HEK293 (cell line): ENCODE data around the gene PHYHD1.

Experiments
- GLI2 ChIP-seq: fragments of 450-650 bp; formaldehyde crosslinking; IDR thresholded peaks from 2 replicates; pipeline ENCODE4; 2017; ENCODE audit warnings: missing biosample characterization, missing genetic modification characterization, low read depth, borderline replicate concordance
- HOXA7 ChIP-seq: sonication (generic); formaldehyde crosslinking; IDR thresholded peaks from 2 replicates; pipeline ENCODE4 v1.8.1; 2022; ENCODE audit warnings: missing genetic modification reagents, borderline replicate concordance
- KLF9 ChIP-seq: fragments of 450-650 bp; formaldehyde crosslinking; IDR thresholded peaks from 2 replicates; pipeline ENCODE4 v1.5.1; 2016; ENCODE audit warnings: missing biosample characterization, missing genetic modification characterization, low read depth
- PRDM1 ChIP-seq: fragments of 450-650 bp; formaldehyde crosslinking; IDR thresholded peaks from 2 replicates; pipeline ENCODE4; 2016; ENCODE audit warnings: missing biosample characterization, missing genetic modification characterization
- REPIN1 ChIP-seq: fragments of 450-650 bp; formaldehyde crosslinking; IDR thresholded peaks from 2 replicates; pipeline ENCODE4 v1.5.1; 2017; ENCODE audit warnings: missing biosample characterization, missing genetic modification characterization, low read depth
- ZBTB8A ChIP-seq: fragments of 450-650 bp; formaldehyde crosslinking; IDR thresholded peaks from 2 replicates; pipeline ENCODE4 v1.5.1; 2016; ENCODE audit warnings: missing biosample characterization, missing genetic modification characterization
- ZFP37 ChIP-seq: fragments of 450-650 bp; formaldehyde crosslinking; IDR thresholded peaks from 2 replicates; pipeline ENCODE4 v1.5.1; 2016; ENCODE audit warnings: missing biosample characterization, missing genetic modification characterization
- ZNF10 ChIP-seq: fragments of 450-650 bp; formaldehyde crosslinking; IDR thresholded peaks from 2 replicates; pipeline ENCODE4 v1.5.1; 2017; ENCODE audit warnings: missing biosample characterization, missing genetic modification characterization
- ZNF174 ChIP-seq: fragments of 450-650 bp; formaldehyde crosslinking; IDR thresholded peaks from 2 replicates; pipeline ENCODE4 v1.5.0; 2017; ENCODE audit warnings: missing biosample characterization, mild to moderate bottlenecking, missing genetic modification characterization
- ZNF184 ChIP-seq: fragments of 450-650 bp; IDR thresholded peaks from 2 replicates; pipeline ENCODE4 v1.5.1; 2018; ENCODE audit warnings: missing biosample characterization, mild to moderate bottlenecking, missing genetic modification characterization
- ZNF2 ChIP-seq: fragments of 450-650 bp; formaldehyde crosslinking; IDR thresholded peaks from 2 replicates; pipeline ENCODE4 v1.5.1; 2016; ENCODE audit warnings: missing biosample characterization, missing genetic modification characterization
- ZNF211 ChIP-seq: fragments of 450-650 bp; formaldehyde crosslinking; IDR thresholded peaks from 2 replicates; pipeline ENCODE4 v1.5.1; 2016; ENCODE audit warnings: low read depth, missing biosample characterization, missing genetic modification characterization
- ZNF221 ChIP-seq: fragments of 450-650 bp; formaldehyde crosslinking; IDR thresholded peaks from 2 replicates; pipeline ENCODE4 v1.5.1; 2017; ENCODE audit warnings: missing biosample characterization, missing genetic modification characterization, borderline replicate concordance
- ZNF473 ChIP-seq: fragments of 450-650 bp; formaldehyde crosslinking; IDR thresholded peaks from 2 replicates; pipeline ENCODE4 v1.5.1; 2017; ENCODE audit warnings: missing biosample characterization, missing genetic modification characterization
- ZNF521 ChIP-seq: fragments of 450-650 bp; formaldehyde crosslinking; IDR thresholded peaks from 2 replicates; pipeline ENCODE4 v1.5.1; 2017; ENCODE audit warnings: missing biosample characterization, mild to moderate bottlenecking, missing genetic modification characterization
- ZNF561 ChIP-seq: fragments of 450-650 bp; IDR thresholded peaks from 2 replicates; pipeline ENCODE4 v1.5.1; 2018; ENCODE audit warnings: missing biosample characterization, missing genetic modification characterization, borderline replicate concordance
- ZNF621 ChIP-seq: fragments of 450-650 bp; formaldehyde crosslinking; IDR thresholded peaks from 2 replicates; pipeline ENCODE4 v1.5.1; 2017; ENCODE audit warnings: missing biosample characterization, missing genetic modification characterization
- ZNF626 ChIP-seq: fragments of 450-650 bp; sonication (Bioruptor Pico); formaldehyde crosslinking; IDR thresholded peaks from 2 replicates; pipeline ENCODE4 v1.5.1; 2018; ENCODE audit warnings: missing biosample characterization, missing genetic modification characterization, inconsistent platforms
- ZNF654 ChIP-seq: fragments of 450-650 bp; formaldehyde crosslinking; IDR thresholded peaks from 2 replicates; pipeline ENCODE4 v1.5.1; 2016; ENCODE audit warnings: low read depth, missing biosample characterization, missing genetic modification characterization
- ZNF670 ChIP-seq: fragments of 450-650 bp; formaldehyde crosslinking; IDR thresholded peaks from 2 replicates; pipeline ENCODE4 v1.5.1; 2016; ENCODE audit warnings: missing biosample characterization, missing genetic modification characterization, low read depth
- ZNF701 ChIP-seq: fragments of 450-650 bp; formaldehyde crosslinking; IDR thresholded peaks from 2 replicates; pipeline ENCODE4 v1.5.1; 2016; ENCODE audit warnings: missing biosample characterization, missing genetic modification characterization
- ZNF76 ChIP-seq: fragments of 450-650 bp; formaldehyde crosslinking; IDR thresholded peaks from 2 replicates; pipeline ENCODE4; 2016; ENCODE audit warnings: low read depth, missing biosample characterization, missing genetic modification characterization, borderline replicate concordance
- ZNF768 ChIP-seq: fragments of 450-650 bp; formaldehyde crosslinking; IDR thresholded peaks from 2 replicates; pipeline ENCODE4 v1.5.1; 2018; ENCODE audit warnings: missing biosample characterization, mild to moderate bottlenecking, missing genetic modification characterization
- TF ChIP-seq, protein P1 (sequence below): fragments of 450-650 bp; formaldehyde crosslinking; IDR thresholded peaks from 2 replicates; pipeline ENCODE4 v1.5.1; 2016; ENCODE audit warnings: missing biosample characterization, missing genetic modification characterization
- TF ChIP-seq, protein P2 (sequence below): fragments of 450-650 bp; formaldehyde crosslinking; IDR thresholded peaks from 2 replicates; pipeline ENCODE4 v1.5.1; 2016; ENCODE audit warnings: missing biosample characterization, missing genetic modification characterization, borderline replicate concordance
- TF ChIP-seq, protein P3 (sequence below): fragments of 450-650 bp; formaldehyde crosslinking; IDR thresholded peaks from 2 replicates; pipeline ENCODE4 v1.5.1; 2016; ENCODE audit warnings: missing biosample characterization, missing genetic modification characterization
- TF ChIP-seq, protein P4 (sequence below): fragments of 450-650 bp; formaldehyde crosslinking; optimal IDR thresholded peaks from 2 replicates; pipeline ENCODE3; 2016; ENCODE audit warnings: missing biosample characterization, mild to moderate bottlenecking, missing genetic modification characterization
- TF ChIP-seq, protein P5 (sequence below): fragments of 450-650 bp; formaldehyde crosslinking; IDR thresholded peaks from 2 replicates; pipeline ENCODE4 v1.5.1; 2016; ENCODE audit warnings: missing biosample characterization, missing genetic modification characterization, low read depth

PHYHD1 gene

DNA sequence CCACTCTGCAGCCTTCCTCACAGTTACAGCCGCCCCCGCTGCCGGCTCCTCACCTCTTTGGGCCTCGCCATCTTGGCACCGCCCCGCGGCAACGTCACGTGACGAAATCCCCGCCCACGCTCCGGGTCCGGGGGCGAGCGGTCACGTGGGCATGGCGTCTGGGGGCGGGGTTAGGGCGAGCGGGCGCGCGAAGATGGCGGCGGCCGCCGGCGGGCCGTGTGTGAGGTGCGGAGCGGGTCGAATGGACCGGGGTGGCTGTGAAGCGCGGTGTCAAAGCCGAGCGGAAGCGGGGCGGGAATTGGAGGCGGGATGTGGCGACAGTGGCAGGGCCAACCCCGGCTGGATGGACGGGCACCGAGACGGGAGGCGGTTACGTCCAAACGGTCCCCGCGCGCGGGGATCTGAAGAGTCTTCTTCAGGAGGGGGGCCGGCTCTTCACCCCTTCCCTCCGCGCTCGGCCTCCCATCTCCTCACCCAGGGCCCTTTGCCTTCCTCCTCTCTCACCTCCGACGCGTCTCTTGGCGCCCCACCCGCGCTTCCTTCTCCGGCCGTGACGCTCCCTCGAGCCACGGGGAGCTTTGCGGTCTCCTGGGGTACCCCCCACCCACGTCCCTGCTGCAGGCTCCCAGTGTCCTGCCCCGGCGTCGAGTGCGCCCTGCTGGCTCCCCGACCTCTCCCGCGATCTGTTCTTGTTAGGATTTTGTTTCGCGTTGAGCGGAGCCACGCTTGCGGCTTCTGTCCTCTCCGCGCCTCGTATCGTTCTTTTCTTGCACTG, 26.9 kb downstream of the PHYHD1 start, which contains the start of the genes DOLK and NUP188 (continued):
- TF ChIP-seq, protein P1, sequence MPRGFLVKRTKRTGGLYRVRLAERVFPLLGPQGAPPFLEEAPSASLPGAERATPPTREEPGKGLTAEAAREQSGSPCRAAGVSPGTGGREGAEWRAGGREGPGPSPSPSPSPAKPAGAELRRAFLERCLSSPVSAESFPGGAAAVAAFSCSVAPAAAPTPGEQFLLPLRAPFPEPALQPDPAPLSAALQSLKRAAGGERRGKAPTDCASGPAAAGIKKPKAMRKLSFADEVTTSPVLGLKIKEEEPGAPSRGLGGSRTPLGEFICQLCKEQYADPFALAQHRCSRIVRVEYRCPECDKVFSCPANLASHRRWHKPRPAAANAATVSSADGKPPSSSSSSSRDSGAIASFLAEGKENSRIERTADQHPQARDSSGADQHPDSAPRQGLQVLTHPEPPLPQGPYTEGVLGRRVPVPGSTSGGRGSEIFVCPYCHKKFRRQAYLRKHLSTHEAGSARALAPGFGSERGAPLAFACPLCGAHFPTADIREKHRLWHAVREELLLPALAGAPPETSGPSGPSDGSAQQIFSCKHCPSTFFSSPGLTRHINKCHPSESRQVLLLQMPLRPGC (tag by site-specific recombination), result peak; percentile 71; the same call in 1 of the 2 replicates
- TF ChIP-seq ZNF184, result no peak
- no peak for TF ChIP-seq ZNF174 (tag by site-specific recombination)
- no peak for TF ChIP-seq ZNF654 (tag by site-specific recombination)
- no peak for TF ChIP-seq ZNF10 (tag by site-specific recombination)
- TF ChIP-seq ZNF626, result no peak
- TF ChIP-seq ZNF768 (tag by site-specific recombination), result no peak
- TF ChIP-seq, protein P2, sequence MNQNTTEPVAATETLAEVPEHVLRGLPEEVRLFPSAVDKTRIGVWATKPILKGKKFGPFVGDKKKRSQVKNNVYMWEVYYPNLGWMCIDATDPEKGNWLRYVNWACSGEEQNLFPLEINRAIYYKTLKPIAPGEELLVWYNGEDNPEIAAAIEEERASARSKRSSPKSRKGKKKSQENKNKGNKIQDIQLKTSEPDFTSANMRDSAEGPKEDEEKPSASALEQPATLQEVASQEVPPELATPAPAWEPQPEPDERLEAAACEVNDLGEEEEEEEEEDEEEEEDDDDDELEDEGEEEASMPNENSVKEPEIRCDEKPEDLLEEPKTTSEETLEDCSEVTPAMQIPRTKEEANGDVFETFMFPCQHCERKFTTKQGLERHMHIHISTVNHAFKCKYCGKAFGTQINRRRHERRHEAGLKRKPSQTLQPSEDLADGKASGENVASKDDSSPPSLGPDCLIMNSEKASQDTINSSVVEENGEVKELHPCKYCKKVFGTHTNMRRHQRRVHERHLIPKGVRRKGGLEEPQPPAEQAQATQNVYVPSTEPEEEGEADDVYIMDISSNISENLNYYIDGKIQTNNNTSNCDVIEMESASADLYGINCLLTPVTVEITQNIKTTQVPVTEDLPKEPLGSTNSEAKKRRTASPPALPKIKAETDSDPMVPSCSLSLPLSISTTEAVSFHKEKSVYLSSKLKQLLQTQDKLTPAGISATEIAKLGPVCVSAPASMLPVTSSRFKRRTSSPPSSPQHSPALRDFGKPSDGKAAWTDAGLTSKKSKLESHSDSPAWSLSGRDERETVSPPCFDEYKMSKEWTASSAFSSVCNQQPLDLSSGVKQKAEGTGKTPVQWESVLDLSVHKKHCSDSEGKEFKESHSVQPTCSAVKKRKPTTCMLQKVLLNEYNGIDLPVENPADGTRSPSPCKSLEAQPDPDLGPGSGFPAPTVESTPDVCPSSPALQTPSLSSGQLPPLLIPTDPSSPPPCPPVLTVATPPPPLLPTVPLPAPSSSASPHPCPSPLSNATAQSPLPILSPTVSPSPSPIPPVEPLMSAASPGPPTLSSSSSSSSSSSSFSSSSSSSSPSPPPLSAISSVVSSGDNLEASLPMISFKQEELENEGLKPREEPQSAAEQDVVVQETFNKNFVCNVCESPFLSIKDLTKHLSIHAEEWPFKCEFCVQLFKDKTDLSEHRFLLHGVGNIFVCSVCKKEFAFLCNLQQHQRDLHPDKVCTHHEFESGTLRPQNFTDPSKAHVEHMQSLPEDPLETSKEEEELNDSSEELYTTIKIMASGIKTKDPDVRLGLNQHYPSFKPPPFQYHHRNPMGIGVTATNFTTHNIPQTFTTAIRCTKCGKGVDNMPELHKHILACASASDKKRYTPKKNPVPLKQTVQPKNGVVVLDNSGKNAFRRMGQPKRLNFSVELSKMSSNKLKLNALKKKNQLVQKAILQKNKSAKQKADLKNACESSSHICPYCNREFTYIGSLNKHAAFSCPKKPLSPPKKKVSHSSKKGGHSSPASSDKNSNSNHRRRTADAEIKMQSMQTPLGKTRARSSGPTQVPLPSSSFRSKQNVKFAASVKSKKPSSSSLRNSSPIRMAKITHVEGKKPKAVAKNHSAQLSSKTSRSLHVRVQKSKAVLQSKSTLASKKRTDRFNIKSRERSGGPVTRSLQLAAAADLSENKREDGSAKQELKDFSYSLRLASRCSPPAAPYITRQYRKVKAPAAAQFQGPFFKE (tag by site-specific recombination), result no peak
- no peak for TF ChIP-seq ZNF473
- TF ChIP-seq HOXA7 (CRISPR knock-in tag), result no peak
- no peak for TF ChIP-seq GLI2 (tag by site-specific recombination)
- no peak for TF ChIP-seq REPIN1 (tag by site-specific recombination)
- no peak for TF ChIP-seq ZNF670
- TF ChIP-seq ZNF561 (tag by site-specific recombination), result no peak
- TF ChIP-seq ZNF211, result no peak
- peak; percentile 70; the same call in 1 of the 2 replicates for TF ChIP-seq ZFP37
- TF ChIP-seq ZNF221, result no peak
- TF ChIP-seq ZBTB8A, result peak; percentile 59; the same call in 1 of the 2 replicates
- TF ChIP-seq, protein P3, sequence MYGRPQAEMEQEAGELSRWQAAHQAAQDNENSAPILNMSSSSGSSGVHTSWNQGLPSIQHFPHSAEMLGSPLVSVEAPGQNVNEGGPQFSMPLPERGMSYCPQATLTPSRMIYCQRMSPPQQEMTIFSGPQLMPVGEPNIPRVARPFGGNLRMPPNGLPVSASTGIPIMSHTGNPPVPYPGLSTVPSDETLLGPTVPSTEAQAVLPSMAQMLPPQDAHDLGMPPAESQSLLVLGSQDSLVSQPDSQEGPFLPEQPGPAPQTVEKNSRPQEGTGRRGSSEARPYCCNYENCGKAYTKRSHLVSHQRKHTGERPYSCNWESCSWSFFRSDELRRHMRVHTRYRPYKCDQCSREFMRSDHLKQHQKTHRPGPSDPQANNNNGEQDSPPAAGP (tag by site-specific recombination), result no peak; the same call in none of the 2 replicates
- TF ChIP-seq ZNF521 (tag by site-specific recombination), result no peak
- TF ChIP-seq ZNF76 (tag by site-specific recombination), result peak; percentile 80
- peak; percentile 71 for TF ChIP-seq ZNF2 (tag by site-specific recombination)
- TF ChIP-seq, protein P4, sequence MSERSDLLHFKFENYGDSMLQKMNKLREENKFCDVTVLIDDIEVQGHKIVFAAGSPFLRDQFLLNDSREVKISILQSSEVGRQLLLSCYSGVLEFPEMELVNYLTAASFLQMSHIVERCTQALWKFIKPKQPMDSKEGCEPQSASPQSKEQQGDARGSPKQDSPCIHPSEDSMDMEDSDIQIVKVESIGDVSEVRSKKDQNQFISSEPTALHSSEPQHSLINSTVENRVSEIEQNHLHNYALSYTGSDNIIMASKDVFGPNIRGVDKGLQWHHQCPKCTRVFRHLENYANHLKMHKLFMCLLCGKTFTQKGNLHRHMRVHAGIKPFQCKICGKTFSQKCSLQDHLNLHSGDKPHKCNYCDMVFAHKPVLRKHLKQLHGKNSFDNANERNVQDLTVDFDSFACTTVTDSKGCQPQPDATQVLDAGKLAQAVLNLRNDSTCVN (tag by site-specific recombination), result peak; percentile 98
- TF ChIP-seq KLF9 (tag by site-specific recombination), result peak; percentile 96
- TF ChIP-seq ZNF701 (tag by site-specific recombination), result no peak
- TF ChIP-seq PRDM1 (tag by site-specific recombination), result no peak
- TF ChIP-seq, protein P5, sequence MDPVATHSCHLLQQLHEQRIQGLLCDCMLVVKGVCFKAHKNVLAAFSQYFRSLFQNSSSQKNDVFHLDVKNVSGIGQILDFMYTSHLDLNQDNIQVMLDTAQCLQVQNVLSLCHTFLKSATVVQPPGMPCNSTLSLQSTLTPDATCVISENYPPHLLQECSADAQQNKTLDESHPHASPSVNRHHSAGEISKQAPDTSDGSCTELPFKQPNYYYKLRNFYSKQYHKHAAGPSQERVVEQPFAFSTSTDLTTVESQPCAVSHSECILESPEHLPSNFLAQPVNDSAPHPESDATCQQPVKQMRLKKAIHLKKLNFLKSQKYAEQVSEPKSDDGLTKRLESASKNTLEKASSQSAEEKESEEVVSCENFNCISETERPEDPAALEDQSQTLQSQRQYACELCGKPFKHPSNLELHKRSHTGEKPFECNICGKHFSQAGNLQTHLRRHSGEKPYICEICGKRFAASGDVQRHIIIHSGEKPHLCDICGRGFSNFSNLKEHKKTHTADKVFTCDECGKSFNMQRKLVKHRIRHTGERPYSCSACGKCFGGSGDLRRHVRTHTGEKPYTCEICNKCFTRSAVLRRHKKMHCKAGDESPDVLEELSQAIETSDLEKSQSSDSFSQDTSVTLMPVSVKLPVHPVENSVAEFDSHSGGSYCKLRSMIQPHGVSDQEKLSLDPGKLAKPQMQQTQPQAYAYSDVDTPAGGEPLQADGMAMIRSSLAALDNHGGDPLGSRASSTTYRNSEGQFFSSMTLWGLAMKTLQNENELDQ (tag by site-specific recombination), result no peak
- no peak for TF ChIP-seq ZNF621 (tag by site-specific recombination)
